Measurements from ENCODE around the gene CROCC.
"Not testable (repeated sequence)": the region's sequence is repeated elsewhere in the genome, so short reads cannot be mapped to it uniquely, and the experiment has no call there.

CROCC gene

GRCh38 chr1:16939386-16940180, 17.9 kb downstream of the CROCC start:
- DNase-seq (ENCODE audit: low spot score) = not testable (repeated sequence)

- DNase-seq (ENCODE audit: low spot score) = no peak
Measured at GRCh38 chr1:16944038-16944437, 22.3 kb downstream of the CROCC start.

GRCh38 chr1:16945512-16945911, 23.8 kb downstream of the CROCC start:
- not testable (repeated sequence) for DNase-seq (ENCODE audit: low spot score)

GRCh38 chr1:16946185-16946584, 24.5 kb downstream of the CROCC start:
- DNase-seq (ENCODE audit: low spot score) = not testable (repeated sequence)

GRCh38 chr1:16946646-16947045, 24.9 kb downstream of the CROCC start:
- DNase-seq (ENCODE audit: low spot score) = no peak

GRCh38 chr1:16948282-16948891, 26.7 kb downstream of the CROCC start:
- not testable (repeated sequence) for DNase-seq (ENCODE audit: low spot score)

- not testable (repeated sequence) for DNase-seq (ENCODE audit: low spot score)
Measured at GRCh38 chr1:16949026-16949425, 27.3 kb downstream of the CROCC start.

- not testable (repeated sequence) for DNase-seq (ENCODE audit: low spot score)
Measured at GRCh38 chr1:16952376-16952775, 30.6 kb downstream of the CROCC start.

- no peak for DNase-seq (ENCODE audit: low spot score)
Measured at GRCh38 chr1:16954579-16954978, 32.8 kb downstream of the CROCC start.

- DNase-seq (ENCODE audit: low spot score) = no peak
Measured at GRCh38 chr1:16955186-16955585, 33.5 kb downstream of the CROCC start.

- DNase-seq (ENCODE audit: low spot score) = no peak
Measured at GRCh38 chr1:16956775-16957174, 35.0 kb downstream of the CROCC start.

GRCh38 chr1:16957731-16958130, 36.0 kb downstream of the CROCC start:
- DNase-seq (ENCODE audit: low spot score) = no peak

- DNase-seq (ENCODE audit: low spot score) = no peak
Measured at GRCh38 chr1:16958475-16958874, 36.7 kb downstream of the CROCC start.

- peak; percentile 81 for DNase-seq (ENCODE audit: low spot score)
Measured at GRCh38 chr1:16960560-16961296, 39.0 kb downstream of the CROCC start.

GRCh38 chr1:16961297-16962133, 39.8 kb downstream of the CROCC start:
- no peak for DNase-seq (ENCODE audit: low spot score)

GRCh38 chr1:16964169-16964568, 42.4 kb downstream of the CROCC start:
- not testable (repeated sequence) for DNase-seq (ENCODE audit: low spot score)

- DNase-seq (ENCODE audit: low spot score) = no peak
Measured at GRCh38 chr1:16965486-16966067, 43.8 kb downstream of the CROCC start.

- DNase-seq (ENCODE audit: low spot score) = no peak
Measured at GRCh38 chr1:16966282-16966681, 44.6 kb downstream of the CROCC start.

- no peak for DNase-seq (ENCODE audit: low spot score)
Measured at GRCh38 chr1:16967095-16967575, 45.4 kb downstream of the CROCC start.

- no peak for DNase-seq (ENCODE audit: low spot score)
Measured at GRCh38 chr1:16967962-16968361, 46.2 kb downstream of the CROCC start.

- DNase-seq (ENCODE audit: low spot score) = no peak
Measured at GRCh38 chr1:16968372-16968771, 46.6 kb downstream of the CROCC start.

All from LoVo (cell line).